Measurements from ENCODE around the gene SNRPD3. TPM values are rescaled to one million over a fixed set of nuclear protein-coding genes. Genes with fewer than 3 reads are reported as not detected.
A peak's percentile ranks its signal among the peaks of the same experiment; 100 is the strongest.
"Not testable (repeated sequence)": the region's sequence is repeated elsewhere in the genome, so short reads cannot be mapped to it uniquely, and the experiment has no call there.

The SNRPD3 gene
- total RNA-seq, 1 donor = 84.2 TPM

GRCh38 chr22:24594569-24595120 lies 38.8 kb downstream of the SNRPD3 start:
- H3K4me3 ChIP-seq (ENCODE audit: low read depth, low read length) = no peak overlapping the region
- no peak for DNase-seq (ENCODE audit: low read depth)
- no peak for TF ChIP-seq CTCF (IDR thresholded peaks at IDR 0.05; ENCODE audit: insufficient read depth, low read depth, low read length)

GRCh38 chr22:24595228-24595627 lies 39.4 kb downstream of the SNRPD3 start:
- no peak overlapping the region for H3K4me3 ChIP-seq (ENCODE audit: low read depth, low read length)
- TF ChIP-seq CTCF (IDR thresholded peaks at IDR 0.05; ENCODE audit: insufficient read depth, low read depth, low read length) = no peak
- DNase-seq (ENCODE audit: low read depth) = no peak

- no peak for TF ChIP-seq CTCF (IDR thresholded peaks at IDR 0.05; ENCODE audit: insufficient read depth, low read depth, low read length)
- H3K4me3 ChIP-seq (ENCODE audit: low read depth, low read length) = no peak overlapping the region
- no peak for DNase-seq (ENCODE audit: low read depth)
Measured at GRCh38 chr22:24595863-24596262, 40.1 kb downstream of the SNRPD3 start.

GRCh38 chr22:24597076-24597475 lies 41.3 kb downstream of the SNRPD3 start:
- not testable (repeated sequence) for H3K4me3 ChIP-seq (ENCODE audit: low read depth, low read length); DNase-seq (ENCODE audit: low read depth)

- TF ChIP-seq CTCF (IDR thresholded peaks at IDR 0.05; ENCODE audit: insufficient read depth, low read depth, low read length) = no peak
- DNase-seq (ENCODE audit: low read depth) = no peak
Measured at GRCh38 chr22:24599514-24599913, 43.7 kb downstream of the SNRPD3 start.

GRCh38 chr22:24599958-24600715 lies 44.3 kb downstream of the SNRPD3 start:
- not testable (repeated sequence) for DNase-seq (ENCODE audit: low read depth); H3K4me3 ChIP-seq (ENCODE audit: low read depth, low read length)

More at GRCh38 chr22:24599514-24599913, 43.7 kb downstream of the SNRPD3 start:
- H3K4me3 ChIP-seq (ENCODE audit: low read depth, low read length) = no peak overlapping the region

- no peak for DNase-seq (ENCODE audit: low read depth)
- H3K4me3 ChIP-seq (ENCODE audit: low read depth, low read length) = no peak overlapping the region
- no peak for TF ChIP-seq CTCF (IDR thresholded peaks at IDR 0.05; ENCODE audit: insufficient read depth, low read depth, low read length)
Measured at GRCh38 chr22:24601217-24602104, 45.7 kb downstream of the SNRPD3 start.

- DNase-seq (ENCODE audit: low read depth); H3K4me3 ChIP-seq (ENCODE audit: low read depth, low read length): not testable (repeated sequence)
Measured at GRCh38 chr22:24602105-24602749, 46.4 kb downstream of the SNRPD3 start.

GRCh38 chr22:24602847-24603769 lies 47.3 kb downstream of the SNRPD3 start, which contains the start of gene GGT1:
Gene GGT1, plus strand, starts transcription at chr22:24603193. Its CDS starts 7,889 bp downstream, at chr22:24611082.
- peak within 1 kb of the TSS; percentile 46 for H3K4me3 ChIP-seq (ENCODE audit: low read depth, low read length)
- not testable (repeated sequence) for DNase-seq (ENCODE audit: low read depth)

Measured in fibroblast of villous mesenchyme (primary cell).